Loucy (cell line): ENCODE data around the gene ANGPTL8.

ENCODE experiments used
- EZH2phosphoT487 ChIP-seq: fragments of 200-600 bp; IDR thresholded peaks from 2 replicates; pipeline ENCODE4 v1.6.1; 2018; ENCODE audit warnings: antibody characterized with exemption, mild to moderate bottlenecking, moderate library complexity, borderline replicate concordance
- TF ChIP-seq, protein P1 (sequence below): fragments of 200-600 bp; sonication (generic); conservative IDR thresholded peaks from 2 replicates; pipeline ENCODE4 v1.5.1; 2014; ENCODE audit warnings: mild to moderate bottlenecking, antibody characterized with exemption, low read length

GRCh38 chr19:11265785-11266236 is 26.4 kb downstream of the ANGPTL8 start:
- TF ChIP-seq, protein P1, sequence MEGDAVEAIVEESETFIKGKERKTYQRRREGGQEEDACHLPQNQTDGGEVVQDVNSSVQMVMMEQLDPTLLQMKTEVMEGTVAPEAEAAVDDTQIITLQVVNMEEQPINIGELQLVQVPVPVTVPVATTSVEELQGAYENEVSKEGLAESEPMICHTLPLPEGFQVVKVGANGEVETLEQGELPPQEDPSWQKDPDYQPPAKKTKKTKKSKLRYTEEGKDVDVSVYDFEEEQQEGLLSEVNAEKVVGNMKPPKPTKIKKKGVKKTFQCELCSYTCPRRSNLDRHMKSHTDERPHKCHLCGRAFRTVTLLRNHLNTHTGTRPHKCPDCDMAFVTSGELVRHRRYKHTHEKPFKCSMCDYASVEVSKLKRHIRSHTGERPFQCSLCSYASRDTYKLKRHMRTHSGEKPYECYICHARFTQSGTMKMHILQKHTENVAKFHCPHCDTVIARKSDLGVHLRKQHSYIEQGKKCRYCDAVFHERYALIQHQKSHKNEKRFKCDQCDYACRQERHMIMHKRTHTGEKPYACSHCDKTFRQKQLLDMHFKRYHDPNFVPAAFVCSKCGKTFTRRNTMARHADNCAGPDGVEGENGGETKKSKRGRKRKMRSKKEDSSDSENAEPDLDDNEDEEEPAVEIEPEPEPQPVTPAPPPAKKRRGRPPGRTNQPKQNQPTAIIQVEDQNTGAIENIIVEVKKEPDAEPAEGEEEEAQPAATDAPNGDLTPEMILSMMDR: no peak
- no peak for TF ChIP-seq EZH2phosphoT487
